Stomach smooth muscle (tissue), 2 donors: ENCODE results near the gene USP10.

ENCODE experiments used
- H3K27ac ChIP-seq: one replicate; pipeline ENCODE4 v1.7.0; 2013; ENCODE audit warnings: mild to moderate bottlenecking, low read length, inconsistent platforms
- H3K27me3 ChIP-seq, 2 donors: one replicate each; pipeline ENCODE4 v1.7.0; 2013; ENCODE audit warnings: low read length in 2 of 2; ENCODE audit not compliant: insufficient read depth in 2 of 2, control insufficient read depth in 1 of 2
- H3K36me3 ChIP-seq, 2 donors: one replicate each; pipeline ENCODE4 v1.7.0; 2013; ENCODE audit warnings: low read length in 2 of 2; ENCODE audit not compliant: control insufficient read depth in 2 of 2, insufficient read depth in 2 of 2
- H3K4me1 ChIP-seq: one replicate; pipeline ENCODE4 v1.7.0; 2013; ENCODE audit warnings: low read length; ENCODE audit not compliant: control insufficient read depth, insufficient read depth
- H3K4me3 ChIP-seq, 2 donors: one replicate each; pipeline ENCODE4 v1.7.0; 2013; ENCODE audit warnings: low read length in 2 of 2
- H3K9ac ChIP-seq, 2 donors: one replicate each; pipeline ENCODE4 v1.7.0; 2013; ENCODE audit warnings: low read length in 2 of 2, mild to moderate bottlenecking in 1 of 2
- H3K9me3 ChIP-seq, 2 donors: one replicate each; pipeline ENCODE4 v1.7.0; 2013; ENCODE audit warnings: low read length in 2 of 2; ENCODE audit not compliant: control insufficient read depth in 2 of 2
- donor health status: healthy.
- donor health status: Pancreatic carcinoma.

Gene USP10

DNA sequence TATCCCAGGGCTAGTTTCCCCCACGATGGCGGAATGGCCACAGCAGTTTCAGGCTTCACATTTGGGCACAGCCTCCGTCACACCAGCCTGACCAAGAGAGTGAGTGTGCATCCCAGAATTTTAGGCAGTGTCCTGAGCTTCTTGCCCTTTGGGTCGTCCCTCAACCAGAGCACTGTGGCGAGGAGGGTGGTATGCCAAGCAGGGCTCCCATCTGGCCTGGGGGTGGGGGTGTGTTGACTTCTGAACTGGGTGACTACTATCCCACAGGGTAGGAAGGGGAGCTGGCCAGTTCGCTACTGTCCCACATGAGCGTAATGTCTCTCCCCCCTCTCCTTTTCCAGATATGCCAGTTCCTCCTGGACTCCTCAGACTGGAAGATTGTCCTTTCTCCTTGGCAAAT is 16.1 kb downstream of the USP10 start:
- H3K36me3 ChIP-seq = peaks cover 0 to 12% of the 10 kb centered on the region in 2 donors
- H3K4me3 ChIP-seq = no peak overlapping the region
- H3K27ac ChIP-seq = no peak overlapping the region
- no peaks in the 10 kb centered on the region for H3K9me3 ChIP-seq
- no peaks in the 10 kb centered on the region for H3K4me1 ChIP-seq
- H3K27me3 ChIP-seq = no peaks in the 10 kb centered on the region
- H3K9ac ChIP-seq = no peak overlapping the region

DNA sequence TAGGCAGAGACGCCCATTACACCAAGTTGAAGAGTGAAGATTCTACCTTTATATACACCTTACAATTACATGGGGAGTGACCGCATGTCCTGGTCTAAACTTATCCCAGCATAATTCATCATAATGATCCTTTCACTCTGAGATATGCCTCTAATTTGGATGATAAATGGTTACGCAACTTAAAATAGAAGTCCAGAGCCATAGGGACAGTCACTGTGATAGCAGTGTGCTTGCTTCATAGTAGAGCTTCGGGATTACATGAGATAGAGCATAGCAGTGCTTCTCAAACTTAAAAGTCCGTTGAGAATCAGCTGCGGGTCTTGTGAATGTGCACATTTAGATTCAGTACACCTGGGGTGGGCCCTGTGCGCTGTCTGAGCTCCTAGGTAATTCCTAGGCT is 16.9 kb downstream of the USP10 start:
- Histone ChIP-seq H3K9me3 (no peaks in the 10 kb centered on the region), H3K27ac (no peak overlapping the region), H3K9ac (no peak overlapping the region), H3K4me1 (no peaks in the 10 kb centered on the region), H3K27me3 (no peaks in the 10 kb centered on the region), H3K4me3 (no peak overlapping the region), H3K36me3 (peaks cover 0 to 10% of the 10 kb centered on the region in 2 donors)

DNA sequence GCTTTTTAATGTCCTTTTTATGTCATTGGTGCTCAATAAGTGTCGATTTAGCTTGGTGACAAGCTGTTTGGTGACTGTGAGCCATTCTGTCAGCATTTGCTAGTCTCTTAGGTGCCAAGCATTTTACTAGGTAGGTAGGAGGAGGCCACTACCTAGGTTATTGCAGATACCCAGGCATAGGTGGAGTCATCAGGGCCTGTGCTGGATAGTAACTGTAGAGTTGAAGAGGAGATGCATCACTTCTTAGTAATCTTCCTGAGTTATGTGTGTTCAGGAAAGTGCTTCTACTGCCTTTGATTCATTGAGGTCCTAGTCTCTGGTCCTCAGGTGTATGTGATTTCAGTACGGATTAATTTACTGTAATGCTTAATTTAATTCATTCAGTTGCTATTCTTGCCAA is 17.7 kb downstream of the USP10 start:
- Histone ChIP-seq H3K27ac (no peak overlapping the region), H3K9ac (no peak overlapping the region), H3K36me3 (peaks cover 0 to 8% of the 10 kb centered on the region in 2 donors), H3K27me3 (no peaks in the 10 kb centered on the region), H3K4me3 (no peak overlapping the region), H3K4me1 (no peaks in the 10 kb centered on the region), H3K9me3 (no peaks in the 10 kb centered on the region)

- Histone ChIP-seq H3K4me1 (peaks cover 8% of the 10 kb centered on the region), H3K9me3 (no peaks in the 10 kb centered on the region), H3K27me3 (no peaks in the 10 kb centered on the region), H3K9ac (no peak overlapping the region), H3K27ac (no peak overlapping the region), H3K36me3 (peaks cover 0 to 8% of the 10 kb centered on the region in 2 donors), H3K4me3 (no peak overlapping the region)
These were observed 20.4 kb downstream of the USP10 start for GRCh38 chr16:84720177-84720579.

- Histone ChIP-seq H3K4me1 (peaks cover 16% of the 10 kb centered on the region), H3K36me3 (no peaks in the 10 kb centered on the region), H3K9ac (no peak overlapping the region), H3K4me3 (no peak overlapping the region), H3K27ac (no peak overlapping the region), H3K27me3 (no peaks in the 10 kb centered on the region), H3K9me3 (no peaks in the 10 kb centered on the region)
These were observed 22.3 kb downstream of the USP10 start for GRCh38 chr16:84722068-84722467.

- no peaks in the 10 kb centered on the region for H3K9me3 ChIP-seq
- H3K27ac ChIP-seq = no peak overlapping the region
- no peak overlapping the region for H3K9ac ChIP-seq
- H3K27me3 ChIP-seq = no peaks in the 10 kb centered on the region
- no peak overlapping the region for H3K4me3 ChIP-seq
- peaks cover 16% of the 10 kb centered on the region for H3K4me1 ChIP-seq
- no peaks in the 10 kb centered on the region for H3K36me3 ChIP-seq
These were observed 24.1 kb downstream of the USP10 start for GRCh38 chr16:84723906-84724305.

GRCh38 chr16:84724606-84725309 is 25.0 kb downstream of the USP10 start:
- peaks cover 17% of the 10 kb centered on the region for H3K4me1 ChIP-seq
- no peak overlapping the region for H3K4me3 ChIP-seq
- H3K27me3 ChIP-seq = no peaks in the 10 kb centered on the region
- H3K27ac ChIP-seq = no peak overlapping the region
- H3K9ac ChIP-seq = no peak overlapping the region
- no peaks in the 10 kb centered on the region for H3K9me3 ChIP-seq
- H3K36me3 ChIP-seq = no peaks in the 10 kb centered on the region

GRCh38 chr16:84725481-84726078 is 25.8 kb downstream of the USP10 start:
- peaks cover 22% of the 10 kb centered on the region for H3K4me1 ChIP-seq
- no peaks in the 10 kb centered on the region for H3K9me3 ChIP-seq
- no peak overlapping the region for H3K4me3 ChIP-seq
- no peak overlapping the region for H3K9ac ChIP-seq
- H3K27ac ChIP-seq = no peak overlapping the region
- no peaks in the 10 kb centered on the region for H3K36me3 ChIP-seq
- H3K27me3 ChIP-seq = no peaks in the 10 kb centered on the region

- H3K27ac ChIP-seq = no peak overlapping the region
- H3K36me3 ChIP-seq = no peaks in the 10 kb centered on the region
- H3K27me3 ChIP-seq = no peaks in the 10 kb centered on the region
- H3K4me1 ChIP-seq = peaks cover 22% of the 10 kb centered on the region
- no peaks in the 10 kb centered on the region for H3K9me3 ChIP-seq
- peak overlapping the region in 1 of 2 donors; percentile 30 for H3K4me3 ChIP-seq
- peak overlapping the region in 1 of 2 donors; percentile 29 for H3K9ac ChIP-seq
These were observed 26.4 kb downstream of the USP10 start for GRCh38 chr16:84726079-84726668.

GRCh38 chr16:84726669-84727467 is 27.1 kb downstream of the USP10 start:
- Histone ChIP-seq H3K4me3 (no peak overlapping the region), H3K36me3 (no peaks in the 10 kb centered on the region), H3K27me3 (no peaks in the 10 kb centered on the region), H3K4me1 (peaks cover 22% of the 10 kb centered on the region), H3K9ac (no peak overlapping the region), H3K27ac (no peak overlapping the region), H3K9me3 (no peaks in the 10 kb centered on the region)
